HG03039 (cell line): Measurements from ENCODE around the gene PPM1E.
"Not testable (repeated sequence)": the region's sequence is repeated elsewhere in the genome, so short reads cannot be mapped to it uniquely, and the experiment has no call there.

Experiments used
- ATAC-seq: cut with Tn5 transposase; IDR thresholded peaks from one replicate; pipeline ENCODE4 v1.9.1; 2021; ENCODE audit warnings: mild to moderate bottlenecking, moderate library complexity; ENCODE audit not compliant: unreplicated experiment

PPM1E gene

GRCh38 chr17:58755577-58756245 is at the start of gene PPM1E:
Gene PPM1E (plus strand): TSS chr17:58755854.
- ATAC-seq = no peak

GRCh38 chr17:58706351-58707140 is 49.1 kb upstream of the PPM1E start:
- no peak for ATAC-seq

- ATAC-seq = no peak
Measured at GRCh38 chr17:58710948-58711552, 44.6 kb upstream of the PPM1E start.

GRCh38 chr17:58722274-58722673 is 33.4 kb upstream of the PPM1E start:
- no peak for ATAC-seq

GRCh38 chr17:58722696-58723095 is 33.0 kb upstream of the PPM1E start:
- ATAC-seq = no peak

GRCh38 chr17:58728798-58729197 is 26.9 kb upstream of the PPM1E start:
- ATAC-seq = no peak

GRCh38 chr17:58730937-58731336 is 24.7 kb upstream of the PPM1E start:
- no peak for ATAC-seq

GRCh38 chr17:58734040-58734439 is 21.6 kb upstream of the PPM1E start:
- no peak for ATAC-seq

GRCh38 chr17:58734811-58735210 is 20.8 kb upstream of the PPM1E start:
- no peak for ATAC-seq

- ATAC-seq = no peak
Measured at GRCh38 chr17:58741121-58741625, 14.5 kb upstream of the PPM1E start.

- ATAC-seq = no peak
Measured at GRCh38 chr17:58747674-58748073, 8.0 kb upstream of the PPM1E start.

GRCh38 chr17:58749627-58750026 is 6.0 kb upstream of the PPM1E start:
- not testable (repeated sequence) for ATAC-seq

- ATAC-seq = no peak
Measured at GRCh38 chr17:58753026-58753425, 2.6 kb upstream of the PPM1E start.

- ATAC-seq = no peak
Measured at GRCh38 chr17:58755269-58755576, 431 bp upstream of the PPM1E start.

- ATAC-seq = no peak
Measured at GRCh38 chr17:58756246-58757161, 850 bp downstream of the PPM1E start.

- ATAC-seq = no peak
Measured at GRCh38 chr17:58757162-58757613, 1.5 kb downstream of the PPM1E start.

GRCh38 chr17:58758890-58759289 is 3.2 kb downstream of the PPM1E start:
- ATAC-seq = no peak

GRCh38 chr17:58759522-58759921 is 3.9 kb downstream of the PPM1E start:
- no peak for ATAC-seq

- ATAC-seq = no peak
Measured at GRCh38 chr17:58760248-58760647, 4.6 kb downstream of the PPM1E start.

- no peak for ATAC-seq
Measured at GRCh38 chr17:58763263-58763662, 7.6 kb downstream of the PPM1E start.

- no peak for ATAC-seq
Measured at GRCh38 chr17:58764373-58764772, 8.7 kb downstream of the PPM1E start.
